Measurements from ENCODE around the gene PALD1.
A peak's percentile ranks its signal among the peaks of the same experiment; 100 is the strongest.

PALD1 gene

GRCh38 chr10:70490142-70490541 is 11.6 kb downstream of the PALD1 start:
- Mint-ChIP-seq H3K27ac (no peak overlapping the region), H3K36me3 (ENCODE audit: low read depth) (no peaks in the 10 kb centered on the region), H3K4me3 (no peak overlapping the region), H3K27me3 (peaks cover 8% of the 10 kb centered on the region), H3K9me3 (no peaks in the 10 kb centered on the region), H3K4me1 (ENCODE audit: low read depth) (peaks cover 25% of the 10 kb centered on the region)

- H3K27ac Mint-ChIP-seq: no peak overlapping the region
- peaks cover 39% of the 10 kb centered on the region for H3K4me1 Mint-ChIP-seq (ENCODE audit: low read depth)
- H3K9me3 Mint-ChIP-seq: no peaks in the 10 kb centered on the region
- H3K27me3 Mint-ChIP-seq: peaks cover 11% of the 10 kb centered on the region
- H3K36me3 Mint-ChIP-seq (ENCODE audit: low read depth): no peaks in the 10 kb centered on the region
- H3K4me3 Mint-ChIP-seq: no peak overlapping the region
These were observed 13.0 kb downstream of the PALD1 start for GRCh38 chr10:70491614-70492013.

GRCh38 chr10:70492786-70493659 is 14.5 kb downstream of the PALD1 start:
- H3K36me3 Mint-ChIP-seq (ENCODE audit: low read depth): no peaks in the 10 kb centered on the region
- peaks cover 11% of the 10 kb centered on the region for H3K27me3 Mint-ChIP-seq
- H3K4me3 Mint-ChIP-seq: no peak overlapping the region
- H3K9me3 Mint-ChIP-seq: no peaks in the 10 kb centered on the region
- no peak overlapping the region for H3K27ac Mint-ChIP-seq
- peaks cover 39% of the 10 kb centered on the region for H3K4me1 Mint-ChIP-seq (ENCODE audit: low read depth)

- peaks cover 11% of the 10 kb centered on the region for H3K27me3 Mint-ChIP-seq
- H3K4me1 Mint-ChIP-seq (ENCODE audit: low read depth): peaks cover 39% of the 10 kb centered on the region
- no peaks in the 10 kb centered on the region for H3K36me3 Mint-ChIP-seq (ENCODE audit: low read depth)
- no peak overlapping the region for H3K4me3 Mint-ChIP-seq
- H3K27ac Mint-ChIP-seq: no peak overlapping the region
- no peaks in the 10 kb centered on the region for H3K9me3 Mint-ChIP-seq
These were observed 15.2 kb downstream of the PALD1 start for GRCh38 chr10:70493660-70494234.

- H3K4me3 Mint-ChIP-seq: peak overlapping the region; percentile 38
- H3K36me3 Mint-ChIP-seq (ENCODE audit: low read depth): no peaks in the 10 kb centered on the region
- peaks cover 39% of the 10 kb centered on the region for H3K4me1 Mint-ChIP-seq (ENCODE audit: low read depth)
- H3K27ac Mint-ChIP-seq: peak overlapping the region; percentile 64
- no peaks in the 10 kb centered on the region for H3K9me3 Mint-ChIP-seq
- peaks cover 11% of the 10 kb centered on the region for H3K27me3 Mint-ChIP-seq
These were observed 16.0 kb downstream of the PALD1 start for GRCh38 chr10:70494536-70494935.

- Mint-ChIP-seq H3K27ac (peak overlapping the region; percentile 64), H3K9me3 (no peaks in the 10 kb centered on the region), H3K4me3 (peak overlapping the region; percentile 38)
These were observed 16.4 kb downstream of the PALD1 start for GRCh38 chr10:70494966-70495365.

GRCh38 chr10:70495691-70496261 is 17.2 kb downstream of the PALD1 start:
- H3K36me3 Mint-ChIP-seq (ENCODE audit: low read depth): no peaks in the 10 kb centered on the region
- no peaks in the 10 kb centered on the region for H3K9me3 Mint-ChIP-seq
- peaks cover 11% of the 10 kb centered on the region for H3K27me3 Mint-ChIP-seq
- H3K4me1 Mint-ChIP-seq (ENCODE audit: low read depth): peaks cover 46% of the 10 kb centered on the region
- H3K4me3 Mint-ChIP-seq: no peak overlapping the region
- H3K27ac Mint-ChIP-seq: no peak overlapping the region

More at GRCh38 chr10:70494966-70495365, 16.4 kb downstream of the PALD1 start:
- Mint-ChIP-seq H3K27me3 (peaks cover 11% of the 10 kb centered on the region), H3K4me1 (ENCODE audit: low read depth) (peaks cover 43% of the 10 kb centered on the region), H3K36me3 (ENCODE audit: low read depth) (no peaks in the 10 kb centered on the region)

- Mint-ChIP-seq H3K27me3 (peaks cover 11% of the 10 kb centered on the region), H3K36me3 (ENCODE audit: low read depth) (no peaks in the 10 kb centered on the region), H3K4me1 (ENCODE audit: low read depth) (peaks cover 47% of the 10 kb centered on the region), H3K4me3 (no peak overlapping the region), H3K27ac (no peak overlapping the region), H3K9me3 (no peaks in the 10 kb centered on the region)
These were observed 18.0 kb downstream of the PALD1 start for GRCh38 chr10:70496341-70497119.

- Mint-ChIP-seq H3K4me1 (ENCODE audit: low read depth) (peaks cover 44% of the 10 kb centered on the region), H3K9me3 (no peaks in the 10 kb centered on the region), H3K4me3 (no peak overlapping the region), H3K27me3 (peaks cover 11% of the 10 kb centered on the region), H3K27ac (no peak overlapping the region), H3K36me3 (ENCODE audit: low read depth) (no peaks in the 10 kb centered on the region)
These were observed 18.6 kb downstream of the PALD1 start for GRCh38 chr10:70497120-70497545.

- H3K4me1 Mint-ChIP-seq (ENCODE audit: low read depth): peaks cover 32% of the 10 kb centered on the region
- no peak overlapping the region for H3K4me3 Mint-ChIP-seq
- H3K27me3 Mint-ChIP-seq: peaks cover 3% of the 10 kb centered on the region
- H3K9me3 Mint-ChIP-seq: no peaks in the 10 kb centered on the region
- no peak overlapping the region for H3K27ac Mint-ChIP-seq
- no peaks in the 10 kb centered on the region for H3K36me3 Mint-ChIP-seq (ENCODE audit: low read depth)
These were observed 20.6 kb downstream of the PALD1 start for GRCh38 chr10:70498970-70499835.

GRCh38 chr10:70499836-70500167 is 21.2 kb downstream of the PALD1 start:
- H3K4me3 Mint-ChIP-seq: no peak overlapping the region
- H3K27me3 Mint-ChIP-seq: peaks cover 3% of the 10 kb centered on the region
- no peak overlapping the region for H3K27ac Mint-ChIP-seq
- peaks cover 26% of the 10 kb centered on the region for H3K4me1 Mint-ChIP-seq (ENCODE audit: low read depth)
- H3K9me3 Mint-ChIP-seq: no peaks in the 10 kb centered on the region
- no peaks in the 10 kb centered on the region for H3K36me3 Mint-ChIP-seq (ENCODE audit: low read depth)

- Mint-ChIP-seq H3K4me1 (ENCODE audit: low read depth) (peaks cover 20% of the 10 kb centered on the region), H3K27me3 (peaks cover 3% of the 10 kb centered on the region), H3K36me3 (ENCODE audit: low read depth) (no peaks in the 10 kb centered on the region), H3K27ac (peak overlapping the region; percentile 45), H3K4me3 (no peak overlapping the region), H3K9me3 (no peaks in the 10 kb centered on the region)
These were observed 21.8 kb downstream of the PALD1 start for GRCh38 chr10:70500368-70500767.

- no peaks in the 10 kb centered on the region for H3K9me3 Mint-ChIP-seq
- peak overlapping the region; percentile 45 for H3K27ac Mint-ChIP-seq
- H3K36me3 Mint-ChIP-seq (ENCODE audit: low read depth): no peaks in the 10 kb centered on the region
- peaks cover 15% of the 10 kb centered on the region for H3K4me1 Mint-ChIP-seq (ENCODE audit: low read depth)
- H3K4me3 Mint-ChIP-seq: no peak overlapping the region
- peaks cover 3% of the 10 kb centered on the region for H3K27me3 Mint-ChIP-seq
These were observed 22.3 kb downstream of the PALD1 start for GRCh38 chr10:70500812-70501301.

- no peak overlapping the region for H3K27ac Mint-ChIP-seq
- H3K27me3 Mint-ChIP-seq: no peaks in the 10 kb centered on the region
- no peaks in the 10 kb centered on the region for H3K9me3 Mint-ChIP-seq
These were observed 23.8 kb downstream of the PALD1 start for GRCh38 chr10:70502406-70502805.

More at GRCh38 chr10:70502406-70502805, 23.8 kb downstream of the PALD1 start:
- no peak overlapping the region for H3K4me3 Mint-ChIP-seq
- peaks cover 9% of the 10 kb centered on the region for H3K4me1 Mint-ChIP-seq (ENCODE audit: low read depth)
- no peaks in the 10 kb centered on the region for H3K36me3 Mint-ChIP-seq (ENCODE audit: low read depth)
